ENCODE results near the gene ECHDC3.

The ECHDC3 gene

GRCh38 chr10:11789306-11789705, 47.1 kb downstream of the ECHDC3 start:
- no peak overlapping the region for H3K4me3 ChIP-seq (ENCODE audit: low read length)
- no peak overlapping the region for H3K9ac ChIP-seq (ENCODE audit: low read length)
- peak; percentile 14 for DNase-seq (ENCODE audit: low read depth)
- H3K4me1 ChIP-seq (ENCODE audit: control insufficient read depth, insufficient read depth, low read length): no peaks in the 10 kb centered on the region
- no peaks in the 10 kb centered on the region for H3K9me3 ChIP-seq (ENCODE audit: control insufficient read depth, low read length)
- H3K36me3 ChIP-seq (ENCODE audit: control insufficient read depth, insufficient read depth, low read length, severe bottlenecking): no peaks in the 10 kb centered on the region
- peaks cover 34% of the 10 kb centered on the region for H3K27me3 ChIP-seq (replicated peaks; ENCODE audit: control insufficient read depth, insufficient read depth, low read length)

- no peaks in the 10 kb centered on the region for H3K4me1 ChIP-seq (ENCODE audit: control insufficient read depth, insufficient read depth, low read length)
- H3K9me3 ChIP-seq (ENCODE audit: control insufficient read depth, low read length): no peaks in the 10 kb centered on the region
- H3K9ac ChIP-seq (ENCODE audit: low read length): no peak overlapping the region
- no peak for DNase-seq (ENCODE audit: low read depth)
- no peak overlapping the region for H3K4me3 ChIP-seq (ENCODE audit: low read length)
- H3K36me3 ChIP-seq (ENCODE audit: control insufficient read depth, insufficient read depth, low read length, severe bottlenecking): no peaks in the 10 kb centered on the region
- H3K27me3 ChIP-seq (replicated peaks; ENCODE audit: control insufficient read depth, insufficient read depth, low read length): peaks cover 28% of the 10 kb centered on the region
Observed at GRCh38 chr10:11789956-11790355, 47.8 kb downstream of the ECHDC3 start.

- Histone ChIP-seq H3K4me1 (ENCODE audit: control insufficient read depth, insufficient read depth, low read length) (no peaks in the 10 kb centered on the region), H3K4me3 (ENCODE audit: low read length) (no peak overlapping the region), H3K36me3 (ENCODE audit: control insufficient read depth, insufficient read depth, low read length, severe bottlenecking) (no peaks in the 10 kb centered on the region), H3K9me3 (ENCODE audit: control insufficient read depth, low read length) (no peaks in the 10 kb centered on the region), H3K27me3 (replicated peaks; ENCODE audit: control insufficient read depth, insufficient read depth, low read length) (peaks cover 13% of the 10 kb centered on the region), H3K9ac (ENCODE audit: low read length) (no peak overlapping the region)
- DNase-seq (ENCODE audit: low read depth): peak; percentile 30
Observed at GRCh38 chr10:11793762-11794479, 51.7 kb downstream of the ECHDC3 start.

GRCh38 chr10:11794566-11794965, 52.4 kb downstream of the ECHDC3 start:
- Histone ChIP-seq H3K4me1 (ENCODE audit: control insufficient read depth, insufficient read depth, low read length) (no peaks in the 10 kb centered on the region), H3K4me3 (ENCODE audit: low read length) (no peak overlapping the region), H3K36me3 (ENCODE audit: control insufficient read depth, insufficient read depth, low read length, severe bottlenecking) (no peaks in the 10 kb centered on the region), H3K9ac (ENCODE audit: low read length) (no peak overlapping the region), H3K27me3 (replicated peaks; ENCODE audit: control insufficient read depth, insufficient read depth, low read length) (peaks cover 9% of the 10 kb centered on the region), H3K9me3 (ENCODE audit: control insufficient read depth, low read length) (no peaks in the 10 kb centered on the region)
- no peak for DNase-seq (ENCODE audit: low read depth)

GRCh38 chr10:11795101-11795920, 53.1 kb downstream of the ECHDC3 start:
- DNase-seq (ENCODE audit: low read depth): no peak
- H3K36me3 ChIP-seq (ENCODE audit: control insufficient read depth, insufficient read depth, low read length, severe bottlenecking): no peaks in the 10 kb centered on the region
- peaks cover 6% of the 10 kb centered on the region for H3K27me3 ChIP-seq (replicated peaks; ENCODE audit: control insufficient read depth, insufficient read depth, low read length)
- H3K4me1 ChIP-seq (ENCODE audit: control insufficient read depth, insufficient read depth, low read length): no peaks in the 10 kb centered on the region
- H3K9me3 ChIP-seq (ENCODE audit: control insufficient read depth, low read length): no peaks in the 10 kb centered on the region
- no peak overlapping the region for H3K9ac ChIP-seq (ENCODE audit: low read length)
- no peak overlapping the region for H3K4me3 ChIP-seq (ENCODE audit: low read length)

GRCh38 chr10:11796474-11796873, 54.3 kb downstream of the ECHDC3 start:
- Histone ChIP-seq H3K4me1 (ENCODE audit: control insufficient read depth, insufficient read depth, low read length) (no peaks in the 10 kb centered on the region), H3K4me3 (ENCODE audit: low read length) (no peak overlapping the region), H3K9ac (ENCODE audit: low read length) (no peak overlapping the region), H3K9me3 (ENCODE audit: control insufficient read depth, low read length) (no peaks in the 10 kb centered on the region), H3K36me3 (ENCODE audit: control insufficient read depth, insufficient read depth, low read length, severe bottlenecking) (no peaks in the 10 kb centered on the region), H3K27me3 (replicated peaks; ENCODE audit: control insufficient read depth, insufficient read depth, low read length) (peaks cover 4% of the 10 kb centered on the region)
- DNase-seq (ENCODE audit: low read depth): no peak

- Histone ChIP-seq H3K9me3 (ENCODE audit: control insufficient read depth, low read length) (no peaks in the 10 kb centered on the region), H3K9ac (ENCODE audit: low read length) (no peak overlapping the region), H3K27me3 (replicated peaks; ENCODE audit: control insufficient read depth, insufficient read depth, low read length) (no peaks in the 10 kb centered on the region), H3K4me1 (ENCODE audit: control insufficient read depth, insufficient read depth, low read length) (no peaks in the 10 kb centered on the region), H3K4me3 (ENCODE audit: low read length) (no peak overlapping the region), H3K36me3 (ENCODE audit: control insufficient read depth, insufficient read depth, low read length, severe bottlenecking) (no peaks in the 10 kb centered on the region)
- DNase-seq (ENCODE audit: low read depth): no peak
Observed at GRCh38 chr10:11797281-11797680, 55.1 kb downstream of the ECHDC3 start.

- Histone ChIP-seq H3K4me1 (ENCODE audit: control insufficient read depth, insufficient read depth, low read length) (no peaks in the 10 kb centered on the region), H3K9ac (ENCODE audit: low read length) (no peak overlapping the region), H3K9me3 (ENCODE audit: control insufficient read depth, low read length) (no peaks in the 10 kb centered on the region), H3K4me3 (ENCODE audit: low read length) (no peak overlapping the region), H3K36me3 (ENCODE audit: control insufficient read depth, insufficient read depth, low read length, severe bottlenecking) (no peaks in the 10 kb centered on the region), H3K27me3 (replicated peaks; ENCODE audit: control insufficient read depth, insufficient read depth, low read length) (no peaks in the 10 kb centered on the region)
- no peak for DNase-seq (ENCODE audit: low read depth)
Observed at GRCh38 chr10:11797847-11798633, 55.9 kb downstream of the ECHDC3 start.

GRCh38 chr10:11798845-11799735, 56.9 kb downstream of the ECHDC3 start:
- Histone ChIP-seq H3K9ac (ENCODE audit: low read length) (no peak overlapping the region), H3K27me3 (replicated peaks; ENCODE audit: control insufficient read depth, insufficient read depth, low read length) (no peaks in the 10 kb centered on the region), H3K9me3 (ENCODE audit: control insufficient read depth, low read length) (no peaks in the 10 kb centered on the region), H3K4me1 (ENCODE audit: control insufficient read depth, insufficient read depth, low read length) (no peaks in the 10 kb centered on the region), H3K36me3 (ENCODE audit: control insufficient read depth, insufficient read depth, low read length, severe bottlenecking) (no peaks in the 10 kb centered on the region), H3K4me3 (ENCODE audit: low read length) (no peak overlapping the region)
- DNase-seq (ENCODE audit: low read depth): no peak

GRCh38 chr10:11799736-11800080, 57.5 kb downstream of the ECHDC3 start:
- Histone ChIP-seq H3K4me3 (ENCODE audit: low read length) (no peak overlapping the region), H3K36me3 (ENCODE audit: control insufficient read depth, insufficient read depth, low read length, severe bottlenecking) (no peaks in the 10 kb centered on the region), H3K9me3 (ENCODE audit: control insufficient read depth, low read length) (no peaks in the 10 kb centered on the region), H3K4me1 (ENCODE audit: control insufficient read depth, insufficient read depth, low read length) (no peaks in the 10 kb centered on the region), H3K9ac (ENCODE audit: low read length) (no peak overlapping the region), H3K27me3 (replicated peaks; ENCODE audit: control insufficient read depth, insufficient read depth, low read length) (no peaks in the 10 kb centered on the region)
- DNase-seq (ENCODE audit: low read depth): no peak
